Measurements from ENCODE around the gene ELF3.

- TF ChIP-seq, protein P1, sequence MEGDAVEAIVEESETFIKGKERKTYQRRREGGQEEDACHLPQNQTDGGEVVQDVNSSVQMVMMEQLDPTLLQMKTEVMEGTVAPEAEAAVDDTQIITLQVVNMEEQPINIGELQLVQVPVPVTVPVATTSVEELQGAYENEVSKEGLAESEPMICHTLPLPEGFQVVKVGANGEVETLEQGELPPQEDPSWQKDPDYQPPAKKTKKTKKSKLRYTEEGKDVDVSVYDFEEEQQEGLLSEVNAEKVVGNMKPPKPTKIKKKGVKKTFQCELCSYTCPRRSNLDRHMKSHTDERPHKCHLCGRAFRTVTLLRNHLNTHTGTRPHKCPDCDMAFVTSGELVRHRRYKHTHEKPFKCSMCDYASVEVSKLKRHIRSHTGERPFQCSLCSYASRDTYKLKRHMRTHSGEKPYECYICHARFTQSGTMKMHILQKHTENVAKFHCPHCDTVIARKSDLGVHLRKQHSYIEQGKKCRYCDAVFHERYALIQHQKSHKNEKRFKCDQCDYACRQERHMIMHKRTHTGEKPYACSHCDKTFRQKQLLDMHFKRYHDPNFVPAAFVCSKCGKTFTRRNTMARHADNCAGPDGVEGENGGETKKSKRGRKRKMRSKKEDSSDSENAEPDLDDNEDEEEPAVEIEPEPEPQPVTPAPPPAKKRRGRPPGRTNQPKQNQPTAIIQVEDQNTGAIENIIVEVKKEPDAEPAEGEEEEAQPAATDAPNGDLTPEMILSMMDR (IDR thresholded peaks at IDR 0.05): no peak
- TF ChIP-seq POLR2A (IDR thresholded peaks at IDR 0.05) (no peak), POLR2AphosphoS5 (IDR thresholded peaks at IDR 0.05) (no peak), EP300 (IDR thresholded peaks at IDR 0.05) (no peak)
Measured at GRCh38 chr1:202038688-202039346, 28.4 kb downstream of the ELF3 start.
